Measurements from ENCODE around the gene SNX24. TPM values are rescaled to one million over a fixed set of nuclear protein-coding genes. Genes with fewer than 3 reads are reported as not detected.

The SNX24 gene
- total RNA-seq, 4 donors from 2014 or later: 12.5 to 16.4 (median 13.9) TPM

- Histone ChIP-seq H3K9me3 (no peaks in the 10 kb centered on the region), H3K27me3 (no peaks in the 10 kb centered on the region), H3K36me3 (peaks cover under 1 to 45% (median 27%) of the 10 kb centered on the region in 4 donors), H3K27ac (replicated peaks in 1 of 4) (no peak overlapping the region), H3K4me3 (no peak overlapping the region), H3K4me1 (no peaks in the 10 kb centered on the region)
- DNase-seq (ENCODE audit: extremely low spot score): no peak
- 78% methylated on average over 5 of the region's 5 CpGs for WGBS
- intact Hi-C loops (cut with DNase I): no loop called here
- no peak for TF ChIP-seq CTCF (IDR thresholded peaks at IDR 0.05)
- TF ChIP-seq POLR2AphosphoS5 (IDR thresholded peaks at IDR 0.05): no peak
- TF ChIP-seq POLR2A (IDR thresholded peaks at IDR 0.05; ENCODE audit: low read depth): no peak
- TF ChIP-seq EP300 (IDR thresholded peaks at IDR 0.05): no peak
Measured at GRCh38 chr5:122816756-122817155, 28.7 kb upstream of the SNX24 start.

- Histone ChIP-seq H3K27ac (replicated peaks in 1 of 4) (no peak overlapping the region), H3K36me3 (peaks cover 15 to 44% (median 27%) of the 10 kb centered on the region in 4 donors), H3K4me1 (no peaks in the 10 kb centered on the region), H3K4me3 (no peak overlapping the region), H3K27me3 (no peaks in the 10 kb centered on the region), H3K9me3 (no peaks in the 10 kb centered on the region)
- no peak for TF ChIP-seq POLR2A (IDR thresholded peaks at IDR 0.05; ENCODE audit: low read depth)
- TF ChIP-seq POLR2AphosphoS5 (IDR thresholded peaks at IDR 0.05): no peak
- TF ChIP-seq CTCF (IDR thresholded peaks at IDR 0.05): no peak
- TF ChIP-seq EP300 (IDR thresholded peaks at IDR 0.05): no peak
- intact Hi-C loops (cut with DNase I): no loop called here
- 88% methylated on average over 1 of the region's 1 CpG for WGBS
- no peak for DNase-seq (ENCODE audit: extremely low spot score)
Measured at GRCh38 chr5:122831984-122832383, 13.4 kb upstream of the SNX24 start.

GRCh38 chr5:122835681-122836080 lies 9.7 kb upstream of the SNX24 start:
- no peak for TF ChIP-seq CTCF (IDR thresholded peaks at IDR 0.05)
- TF ChIP-seq EP300 (IDR thresholded peaks at IDR 0.05): no peak
- TF ChIP-seq POLR2AphosphoS5 (IDR thresholded peaks at IDR 0.05): no peak
- TF ChIP-seq POLR2A (IDR thresholded peaks at IDR 0.05; ENCODE audit: low read depth): no peak

GRCh38 chr5:122836947-122837346 lies 8.5 kb upstream of the SNX24 start:
- TF ChIP-seq POLR2AphosphoS5 (IDR thresholded peaks at IDR 0.05) (no peak), EP300 (IDR thresholded peaks at IDR 0.05) (no peak), POLR2A (IDR thresholded peaks at IDR 0.05; ENCODE audit: low read depth) (no peak), CTCF (IDR thresholded peaks at IDR 0.05) (no peak)
- no peaks in the 10 kb centered on the region for H3K4me1 ChIP-seq
- no peak overlapping the region for H3K4me3 ChIP-seq
- intact Hi-C loops (cut with DNase I): no loop called here
- WGBS: 92% methylated on average over 3 of the region's 3 CpGs
- H3K27me3 ChIP-seq: no peaks in the 10 kb centered on the region
- H3K36me3 ChIP-seq: no peaks in the 10 kb centered on the region
- DNase-seq (ENCODE audit: extremely low spot score): no peak
- H3K27ac ChIP-seq (replicated peaks in 1 of 4): no peak overlapping the region
- no peaks in the 10 kb centered on the region for H3K9me3 ChIP-seq

More at GRCh38 chr5:122835681-122836080, 9.7 kb upstream of the SNX24 start:
- Histone ChIP-seq H3K4me3 (no peak overlapping the region), H3K27me3 (no peaks in the 10 kb centered on the region), H3K4me1 (no peaks in the 10 kb centered on the region), H3K27ac (replicated peaks in 1 of 4) (no peak overlapping the region), H3K36me3 (peaks cover 0 to 9% (median under 1%) of the 10 kb centered on the region in 4 donors), H3K9me3 (no peaks in the 10 kb centered on the region)
- no peak for DNase-seq (ENCODE audit: extremely low spot score)
- intact Hi-C loops (cut with DNase I): no loop called here
- WGBS: 84% methylated on average over 1 of the region's 1 CpG

GRCh38 chr5:122839731-122840130 lies 5.7 kb upstream of the SNX24 start:
- Histone ChIP-seq H3K4me1 (peaks cover 0 to 10% (median 6%) of the 10 kb centered on the region in 4 donors), H3K27ac (replicated peaks in 1 of 4) (no peak overlapping the region), H3K9me3 (no peaks in the 10 kb centered on the region), H3K27me3 (no peaks in the 10 kb centered on the region), H3K36me3 (no peaks in the 10 kb centered on the region), H3K4me3 (no peak overlapping the region)
- intact Hi-C loops (cut with DNase I): no loop called here
- DNase-seq (ENCODE audit: extremely low spot score): no peak
- TF ChIP-seq EP300 (IDR thresholded peaks at IDR 0.05) (no peak), POLR2A (IDR thresholded peaks at IDR 0.05; ENCODE audit: low read depth) (no peak)
- 93% methylated on average over 4 of the region's 4 CpGs for WGBS

Data from esophagus muscularis mucosa (tissue), 4 donors.